ENCODE data around the gene ASTN2.

ASTN2 gene

GRCh38 chr9:116499434-116499833, 915.4 kb downstream of the ASTN2 start:
- in situ Hi-C loops (cut with HindIII; ENCODE audit: low pct_ligation_motif_present, low sequenced_read_pairs), result no loop called here
- no peaks in the 10 kb centered on the region for H3K27me3 ChIP-seq (replicated peaks)
- TF ChIP-seq CTCF (IDR thresholded peaks at IDR 0.05; ENCODE audit: low read depth, low read length, missing control alignments), result no peak
- H3K27ac ChIP-seq, result no peak overlapping the region
- DNase-seq, result no peak
- no peaks in the 10 kb centered on the region for H3K36me3 ChIP-seq (replicated peaks)
- H3K4me3 ChIP-seq (ENCODE audit: low read depth, low read length), result no peak overlapping the region

GRCh38 chr9:116497095-116497890, 917.6 kb downstream of the ASTN2 start:
- no peak for DNase-seq
- Histone ChIP-seq H3K27me3 (replicated peaks) (no peaks in the 10 kb centered on the region), H3K4me3 (ENCODE audit: low read depth, low read length) (no peak overlapping the region), H3K36me3 (replicated peaks) (no peaks in the 10 kb centered on the region), H3K27ac (no peak overlapping the region)
- in situ Hi-C loops (cut with HindIII; ENCODE audit: low pct_ligation_motif_present, low sequenced_read_pairs), result no loop called here
- peak; percentile 27 for TF ChIP-seq CTCF (IDR thresholded peaks at IDR 0.05; ENCODE audit: low read depth, low read length, missing control alignments)

- Histone ChIP-seq H3K27ac (no peak overlapping the region), H3K4me3 (ENCODE audit: low read depth, low read length) (no peak overlapping the region), H3K27me3 (replicated peaks) (no peaks in the 10 kb centered on the region), H3K36me3 (replicated peaks) (no peaks in the 10 kb centered on the region)
- in situ Hi-C loops (cut with HindIII; ENCODE audit: low pct_ligation_motif_present, low sequenced_read_pairs), result no loop called here
- no peak for TF ChIP-seq CTCF (IDR thresholded peaks at IDR 0.05; ENCODE audit: low read depth, low read length, missing control alignments)
- no peak for DNase-seq
These were observed 918.7 kb downstream of the ASTN2 start for GRCh38 chr9:116496167-116496566.

GRCh38 chr9:116495725-116496124, 919.1 kb downstream of the ASTN2 start:
- TF ChIP-seq CTCF (IDR thresholded peaks at IDR 0.05; ENCODE audit: low read depth, low read length, missing control alignments), result no peak
- H3K4me3 ChIP-seq (ENCODE audit: low read depth, low read length), result no peak overlapping the region
- in situ Hi-C loops (cut with HindIII; ENCODE audit: low pct_ligation_motif_present, low sequenced_read_pairs), result no loop called here
- DNase-seq, result no peak
- H3K27me3 ChIP-seq (replicated peaks), result no peaks in the 10 kb centered on the region
- no peak overlapping the region for H3K27ac ChIP-seq
- no peaks in the 10 kb centered on the region for H3K36me3 ChIP-seq (replicated peaks)

- Histone ChIP-seq H3K36me3 (replicated peaks) (no peaks in the 10 kb centered on the region), H3K27me3 (replicated peaks) (no peaks in the 10 kb centered on the region), H3K4me3 (ENCODE audit: low read depth, low read length) (no peak overlapping the region), H3K27ac (no peak overlapping the region)
- no peak for DNase-seq
- in situ Hi-C loops (cut with HindIII; ENCODE audit: low pct_ligation_motif_present, low sequenced_read_pairs), result no loop called here
- TF ChIP-seq CTCF (IDR thresholded peaks at IDR 0.05; ENCODE audit: low read depth, low read length, missing control alignments), result peak; percentile 80
These were observed 919.8 kb downstream of the ASTN2 start for GRCh38 chr9:116494815-116495634.

All from brain microvascular endothelial cell (primary cell).